Measurements from ENCODE around the gene TNFRSF18.

The TNFRSF18 gene

GRCh38 chr1:1175221-1176062 lies 30.9 kb downstream of the TNFRSF18 start:
- no peak for DNase-seq

DNA sequence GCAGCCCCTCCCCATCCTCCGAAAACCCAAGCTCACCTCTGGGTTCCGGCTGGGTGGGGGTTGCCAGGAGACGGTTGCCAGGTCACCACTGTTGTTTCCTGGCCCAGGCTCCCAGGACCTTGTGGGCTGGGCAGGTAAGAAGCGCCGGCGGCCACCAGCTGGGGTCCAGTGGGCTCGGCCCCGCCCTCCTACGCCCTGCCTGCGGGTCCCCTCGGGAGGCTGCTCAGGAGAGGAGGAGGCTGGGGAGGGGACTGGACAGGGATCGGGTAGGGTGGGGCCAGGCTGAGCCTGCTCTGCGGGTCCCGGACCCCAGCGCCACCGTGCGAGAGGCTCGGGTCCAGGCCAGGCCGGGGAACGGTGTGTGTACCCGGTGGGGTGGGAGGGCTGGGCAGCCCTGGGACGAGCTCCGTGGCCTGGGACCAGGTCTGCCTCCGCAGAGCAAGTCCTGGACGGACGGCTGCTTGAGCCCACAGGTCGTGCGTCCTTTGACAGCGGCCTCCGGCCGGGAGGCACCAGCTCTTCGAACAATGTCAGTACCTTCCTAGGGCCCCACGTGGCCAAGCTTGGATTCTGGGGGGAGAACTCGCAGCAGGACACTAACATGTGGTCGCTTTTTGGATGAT lies 32.5 kb downstream of the TNFRSF18 start, which contains the start of gene TTLL10:
Gene TTLL10, plus strand, starts transcription at position 88 of the 623 bp plus-strand sequence. CDS start 5,336 bp downstream, outside the sequence.
- DNase-seq, result no peak

DNA sequence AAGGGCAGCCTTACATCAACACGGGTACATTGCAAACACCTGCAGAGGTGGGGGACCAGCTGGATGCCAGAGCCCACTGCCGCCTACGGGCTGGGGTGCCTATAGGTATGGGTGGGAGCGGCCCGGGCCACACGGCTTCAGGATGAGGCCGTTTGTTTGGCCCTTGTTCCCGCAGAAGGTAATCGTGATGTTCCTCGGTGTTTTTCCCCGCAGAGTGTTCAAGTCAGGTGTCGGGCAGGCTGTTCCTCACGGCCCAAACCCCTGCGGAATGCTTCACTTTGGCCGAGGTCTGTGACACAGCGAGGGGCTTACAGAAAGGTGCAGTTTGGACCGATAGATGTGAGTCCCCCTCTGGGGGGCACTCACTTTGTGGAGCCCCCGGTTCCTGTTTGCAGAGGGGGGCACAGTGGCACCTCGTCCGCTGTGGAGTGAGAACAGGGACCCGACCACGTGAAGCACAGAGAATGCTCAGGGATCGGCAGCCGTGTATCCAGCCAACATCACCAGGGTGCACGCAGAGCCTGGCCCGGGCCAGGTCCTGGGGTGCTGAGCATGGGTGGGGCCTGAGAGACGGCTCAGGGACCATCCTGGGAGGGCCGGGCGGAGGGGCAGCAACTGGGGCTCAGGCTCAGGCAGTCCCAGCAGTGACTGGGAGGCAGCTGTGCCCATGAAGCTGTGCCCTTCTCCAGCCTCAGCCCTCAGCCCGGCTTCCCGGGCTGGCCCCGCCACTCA lies 33.2 kb downstream of the TNFRSF18 start:
- DNase-seq, result no peak

- DNase-seq, result peak in 1 of 2 experiments; percentile 23
Measured at GRCh38 chr1:1171546-1172340, 34.6 kb downstream of the TNFRSF18 start.

DNA sequence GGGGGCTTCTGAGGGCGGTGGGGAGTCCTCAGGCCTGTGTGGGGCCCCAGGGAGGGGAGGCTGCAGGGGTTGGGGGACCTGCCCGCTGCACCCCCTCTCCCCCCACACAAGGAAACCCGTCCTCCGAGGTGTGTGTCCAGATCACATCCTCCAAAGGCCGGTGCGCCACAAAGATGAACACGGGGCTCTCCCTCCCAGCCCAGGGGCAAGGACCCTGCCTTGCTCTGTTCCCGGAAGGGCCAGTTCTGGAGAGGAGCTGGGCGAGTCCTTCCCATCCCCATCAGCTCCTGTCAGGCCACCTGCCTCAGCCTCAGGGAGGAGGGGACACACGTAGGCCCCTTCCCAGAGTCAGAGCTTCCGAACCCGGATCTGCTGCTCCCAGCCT lies 35.2 kb downstream of the TNFRSF18 start:
- no peak for DNase-seq

- DNase-seq, result no peak
Measured at GRCh38 chr1:1170215-1171091, 35.9 kb downstream of the TNFRSF18 start.

DNA sequence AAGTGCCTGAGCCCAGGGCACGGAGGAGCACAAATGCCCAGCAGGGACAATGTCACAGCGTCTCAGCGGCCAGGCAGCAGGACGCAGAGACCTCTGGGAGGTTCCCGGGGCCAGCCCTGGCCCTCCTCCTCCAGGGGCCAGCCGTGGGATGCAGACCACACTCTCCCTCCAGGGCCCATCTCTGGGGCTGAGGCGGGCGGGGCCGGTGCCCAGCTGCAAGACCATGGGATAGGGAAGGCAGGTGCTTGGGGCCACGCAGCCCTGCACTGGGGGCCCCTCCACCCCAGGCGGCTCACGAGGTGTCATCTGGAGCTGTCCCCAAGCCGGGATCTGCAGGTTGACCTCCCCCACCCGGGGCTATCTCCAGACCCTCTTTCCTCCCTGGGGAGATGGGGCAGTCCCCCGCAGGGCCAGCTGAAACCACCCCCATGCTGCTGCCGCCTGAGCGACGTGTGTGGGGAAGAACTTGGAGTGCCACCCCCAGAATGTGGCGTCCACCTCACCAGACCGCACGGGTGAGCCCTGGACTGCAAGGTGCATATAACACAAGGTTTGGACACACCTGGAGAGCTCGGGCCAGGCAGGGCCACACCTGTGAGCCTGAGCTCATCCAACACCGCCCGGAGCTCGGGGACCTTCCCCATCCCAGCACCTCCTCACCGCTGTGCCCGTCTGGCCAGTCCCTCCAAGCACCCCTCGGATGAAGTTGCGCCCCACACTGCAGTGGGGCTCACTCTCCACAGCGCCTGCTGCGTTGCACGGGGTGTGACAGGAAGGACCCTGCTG lies 36.8 kb downstream of the TNFRSF18 start:
- no peak for DNase-seq

DNA sequence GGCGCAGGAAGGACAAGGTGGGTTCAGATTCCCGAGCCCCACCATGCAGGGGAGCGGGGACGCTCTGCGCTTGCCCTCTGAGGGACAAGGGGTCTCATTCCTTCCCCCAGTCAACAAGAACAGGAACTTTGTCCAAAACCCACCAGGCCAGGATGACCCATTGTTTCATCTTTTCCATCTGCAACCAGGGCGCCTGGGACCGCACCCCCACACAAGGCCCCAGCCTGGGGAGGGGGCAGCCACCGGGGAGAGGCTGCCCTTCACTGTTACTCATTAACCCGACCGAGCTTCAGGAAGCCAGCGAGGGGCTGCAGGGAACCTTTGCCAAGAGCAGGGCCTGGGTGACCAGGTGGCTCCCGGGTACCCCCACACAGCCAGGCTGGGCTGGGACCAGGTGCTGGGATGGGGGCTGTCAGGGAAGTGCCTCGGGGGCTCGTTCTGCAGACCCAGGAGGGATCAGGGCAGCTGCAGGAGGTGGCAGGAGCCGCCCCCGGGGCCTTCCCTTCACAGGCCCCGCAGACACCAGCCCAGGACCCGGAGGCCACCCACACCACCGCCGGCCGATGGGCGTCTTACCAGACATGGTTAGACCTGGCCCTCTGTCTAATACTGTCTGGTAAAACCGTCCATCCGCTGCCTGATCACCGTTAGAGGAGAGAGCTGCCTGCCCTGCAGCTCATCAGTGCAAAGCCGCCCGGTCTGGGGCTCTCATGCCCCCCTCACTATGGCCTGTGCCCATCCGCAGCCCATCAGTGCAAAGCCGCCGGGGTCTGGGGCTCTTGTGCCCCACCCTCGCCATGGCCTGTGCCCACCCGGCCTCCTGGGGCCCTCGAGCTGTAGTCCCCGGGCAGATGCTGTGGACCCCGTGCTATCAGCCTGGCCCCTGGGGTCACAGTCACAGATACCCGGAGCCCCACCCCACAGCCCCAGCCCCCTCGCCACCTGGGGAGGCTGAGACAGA lies 37.7 kb downstream of the TNFRSF18 start:
- no peak for DNase-seq

GRCh38 chr1:1167841-1168450 lies 38.4 kb downstream of the TNFRSF18 start:
- no peak for DNase-seq

DNA sequence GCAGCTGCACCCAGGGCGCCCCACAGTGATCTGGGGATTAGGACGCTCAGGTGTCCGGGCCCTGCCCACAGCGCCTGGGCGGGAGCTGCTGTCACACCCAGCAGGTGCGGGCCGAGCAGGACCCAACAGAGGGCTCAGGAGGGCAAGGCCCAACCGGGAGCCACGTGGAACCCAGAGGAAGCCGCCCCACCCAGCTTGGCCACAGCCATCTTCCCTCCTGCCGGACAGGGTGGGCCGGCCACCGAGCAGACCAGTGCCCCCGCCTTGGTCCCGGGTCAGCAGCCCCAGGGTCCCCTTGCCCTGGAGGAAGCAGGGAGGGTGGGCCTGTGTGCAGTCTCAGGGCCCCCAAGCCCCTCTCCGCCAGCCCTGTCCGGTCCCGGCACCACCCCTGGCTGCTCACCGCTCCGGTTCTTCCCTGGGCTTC lies 39.0 kb downstream of the TNFRSF18 start:
- no peak for DNase-seq

GRCh38 chr1:1166642-1167397 lies 39.6 kb downstream of the TNFRSF18 start:
- DNase-seq, result no peak

GRCh38 chr1:1165900-1166421 lies 40.4 kb downstream of the TNFRSF18 start:
- no peak for DNase-seq

- no peak for DNase-seq
Measured at GRCh38 chr1:1165485-1165884, 40.9 kb downstream of the TNFRSF18 start.

DNA sequence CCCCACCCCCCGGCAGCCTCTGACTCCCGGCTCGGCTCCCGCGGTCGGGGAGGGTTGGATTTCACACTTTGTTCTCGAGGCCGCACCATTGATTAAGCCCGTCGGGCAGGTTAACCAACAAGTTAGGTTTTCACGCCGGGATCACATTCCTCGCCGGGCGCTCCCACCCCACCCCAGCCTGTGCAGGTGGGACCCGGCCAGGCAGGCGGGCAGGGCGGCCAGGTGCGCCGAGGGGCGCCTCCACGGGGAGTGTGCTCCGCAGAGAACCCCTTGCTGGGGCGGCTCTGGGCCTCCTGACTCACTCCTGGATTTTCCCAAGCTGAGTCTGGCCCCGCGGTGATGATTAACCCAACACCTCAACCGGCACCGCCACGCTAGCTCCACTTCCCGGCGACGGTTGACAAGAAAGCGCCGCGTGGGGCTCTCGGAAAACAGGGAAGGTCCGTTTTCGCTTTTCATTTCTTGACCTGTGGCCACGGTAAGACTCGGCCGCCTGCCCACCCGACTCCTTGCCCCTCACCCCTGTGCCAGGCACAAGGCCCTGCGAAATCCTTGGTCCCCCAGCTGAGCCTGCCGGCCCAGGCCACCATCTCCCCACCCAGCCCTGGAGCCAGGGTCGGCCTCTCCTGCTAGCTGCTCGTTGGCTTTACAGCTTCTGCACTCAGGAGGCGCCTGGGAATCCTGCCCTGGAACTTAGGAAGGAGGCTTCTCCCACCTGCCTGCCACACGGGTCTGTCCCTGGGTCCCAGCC lies 41.5 kb downstream of the TNFRSF18 start:
- DNase-seq, result no peak

DNA sequence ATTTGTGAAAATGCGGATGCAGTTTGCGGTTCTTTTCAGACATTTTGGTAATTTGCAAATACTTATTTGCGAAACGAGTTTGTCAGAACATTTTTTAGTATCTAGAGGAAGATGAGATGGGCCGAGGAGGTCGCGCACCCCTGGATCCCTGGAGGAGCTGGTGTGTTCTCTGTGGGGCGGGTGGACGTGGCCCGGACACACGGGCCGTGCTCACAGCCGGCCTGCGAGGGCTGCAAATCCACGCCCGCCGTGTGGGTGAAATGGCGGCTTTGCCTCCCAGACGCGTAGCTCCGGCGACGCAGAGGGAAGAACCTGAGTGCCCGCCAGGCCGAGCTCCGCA lies 42.1 kb downstream of the TNFRSF18 start:
- DNase-seq, result no peak

DNA sequence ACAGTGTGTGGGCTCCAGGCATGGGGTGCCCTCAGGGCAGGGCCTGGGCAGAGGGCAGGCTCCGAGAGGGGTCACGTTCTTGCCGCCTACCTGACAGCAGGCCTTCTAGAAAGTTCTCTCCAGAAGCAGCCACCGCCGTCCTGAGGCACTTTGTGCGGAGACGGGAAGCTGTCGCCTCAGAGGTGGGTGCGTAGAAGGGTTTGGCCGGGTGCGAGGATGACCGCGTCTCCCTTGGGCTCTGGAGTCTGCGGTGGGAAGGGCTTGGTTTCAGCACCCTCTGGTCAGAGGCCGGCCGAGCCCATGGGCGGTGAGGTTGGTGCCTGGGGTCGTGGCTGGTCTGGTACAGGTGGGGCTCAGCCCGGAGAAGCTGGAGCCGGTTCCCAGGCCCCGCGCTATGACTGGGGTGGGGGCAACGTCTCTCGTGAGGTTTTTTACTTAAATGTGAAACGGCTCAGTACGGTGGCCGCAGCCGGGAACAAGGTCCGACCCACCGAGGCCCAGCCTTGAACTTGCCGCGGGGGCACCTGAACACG lies 42.8 kb downstream of the TNFRSF18 start:
- DNase-seq, result no peak

Measured in activated CD4-positive, alpha-beta T cell treated with anti-CD3 and anti-CD28 coated beads, Interleukin-2, amount 50 U/mL, for 4 hours (primary cell).